Neural progenitor cell (in vitro differentiated cells): ENCODE results near the gene C4orf50.

ENCODE experiments used
- CTCF ChIP-seq: fragments of 200-600 bp; sonication (generic); IDR thresholded peaks from 2 replicates; pipeline ENCODE4 v1.5.1; 2017; ENCODE audit warnings: antibody characterized with exemption, mild to moderate bottlenecking
- EZH2phosphoT487 ChIP-seq: fragments of 200-600 bp; sonication (generic); IDR thresholded peaks from 2 replicates; pipeline ENCODE4 v1.6.1; 2017; ENCODE audit warnings: antibody characterized with exemption

GRCh38 chr4:6041800-6042199, 23.6 kb upstream of the C4orf50 start:
- TF ChIP-seq CTCF (no peak), EZH2phosphoT487 (no peak)
